Measurements from ENCODE around the gene GSTM5.

GRCh38 chr1:109750241-109750882, 38.3 kb downstream of the GSTM5 start:
- TF ChIP-seq CTCF (IDR thresholded peaks at IDR 0.05; ENCODE audit: insufficient read depth, low read length) (no peak), REST (IDR thresholded peaks at IDR 0.05; ENCODE audit: insufficient replicate concordance, low read depth) (no peak), POLR2AphosphoS5 (IDR thresholded peaks at IDR 0.05; ENCODE audit: low read depth) (no peak), GABPA (IDR thresholded peaks at IDR 0.05; ENCODE audit: low read depth) (no peak)
